HepG2 (cell line): ENCODE measurements around the gene CYP2A7. TPM values are rescaled to one million over a fixed set of nuclear protein-coding genes. Genes with fewer than 3 reads are reported as not detected.

Source experiments
- PCBP1 ChIP-seq: fragments of 200-400 bp; formaldehyde crosslinking; IDR thresholded peaks from 2 replicates; pipeline ENCODE4 v1.6.1; 2017; ENCODE audit warnings: mild to moderate bottlenecking, low read depth, low read length, borderline replicate concordance
- SCMH1 ChIP-seq: sonication (generic); formaldehyde crosslinking; IDR thresholded peaks from 2 replicates; pipeline ENCODE4 v1.9.0; 2021; ENCODE audit warnings: missing genetic modification reagents, mild to moderate bottlenecking, borderline replicate concordance
- SMARCC2 ChIP-seq: fragments of 450-650 bp; IDR thresholded peaks from 2 replicates; pipeline ENCODE4 v1.6.1; 2017; ENCODE audit warnings: antibody characterized with exemption, mild to moderate bottlenecking
- SOX13 ChIP-seq, 3 experiments: fragments of 450-650 bp in 1 of 3; sonication (generic) in 1 of 3; formaldehyde crosslinking in 1 of 3; IDR thresholded peaks in 2 of 3; conservative IDR thresholded peaks in 1 of 3; 2 replicates each; pipeline versions ENCODE4 v1.5.0 to v1.6.1; 2016 to 2020; ENCODE audit warnings: antibody characterized with exemption in 1 of 3, mild to moderate bottlenecking in 1 of 3, missing compliant biosample characterization in 1 of 3, missing genetic modification reagents in 1 of 3, moderate library complexity in 1 of 3
- XBP1 ChIP-seq: sonication (generic); formaldehyde crosslinking; IDR thresholded peaks from 2 replicates; pipeline ENCODE4 v1.5.0; 2020; ENCODE audit warnings: missing genetic modification reagents
- ZNF703 ChIP-seq: sonication (generic); formaldehyde crosslinking; IDR thresholded peaks from 2 replicates; pipeline ENCODE4 v1.5.1; 2020; ENCODE audit warnings: missing genetic modification reagents, mild to moderate bottlenecking, moderate library complexity, borderline replicate concordance
- ZNF713 ChIP-seq: sonication (generic); formaldehyde crosslinking; IDR thresholded peaks from 2 replicates; pipeline ENCODE4 v1.4.0; 2020; ENCODE audit warnings: mild to moderate bottlenecking, missing genetic modification reagents
- ZNF746 ChIP-seq: sonication (generic); formaldehyde crosslinking; IDR thresholded peaks from 2 replicates; pipeline ENCODE4 v1.8.0; 2022; ENCODE audit warnings: mild to moderate bottlenecking, missing genetic modification reagents
- polyA plus RNA-seq, 8 experiments: library from polyadenylated mRNA; depleted of rRNA in 3 of 8; stranded (reverse) in 7 of 8; unstranded in 1 of 8; fragments of >200 nt; fragmentation: Illumina TruSeq in 4 of 8; extraction: Trizol in 4 of 8; gene quantifications; 2 replicates each; pipeline versions ENCODE4 v1.2.1 to v1.2.3, GENCODE V29; 2011 to 2016; ENCODE audit warnings: low read depth in 4 of 8, missing spikeins in 1 of 8, mixed read lengths in 1 of 8; ENCODE audit not compliant: insufficient read depth in 1 of 8
- total RNA-seq, 5 experiments: library from RNA; depleted of rRNA; stranded (reverse); fragments of >200 nt; fragmentation: Illumina TruSeq; extraction: Trizol; gene quantifications; 2 replicates each; pipeline ENCODE4 v1.2.3, GENCODE V29; 2016; ENCODE audit warnings: low read depth in 1 of 5
- TF ChIP-seq, protein P1 (sequence below): sonication (generic); formaldehyde crosslinking; IDR thresholded peaks from 2 replicates; pipeline ENCODE4 v1.5.1; 2020; ENCODE audit warnings: missing genetic modification reagents, mild to moderate bottlenecking, borderline replicate concordance
- TF ChIP-seq, protein P2 (sequence below): sonication (generic); formaldehyde crosslinking; IDR thresholded peaks from 2 replicates; pipeline ENCODE4 v1.8.0; 2022; ENCODE audit warnings: mild to moderate bottlenecking, missing genetic modification reagents, borderline replicate concordance
- TF ChIP-seq, protein P3 (sequence below): sonication (generic); formaldehyde crosslinking; IDR thresholded peaks from 2 replicates; pipeline ENCODE4 v1.4.0; 2020; ENCODE audit warnings: mild to moderate bottlenecking, missing genetic modification reagents

Gene CYP2A7
- total and polyA plus RNA-seq, 2 of the 13 experiments (the other 11 are each of a cell fraction or from before 2014, with no cell fraction given): not detected

DNA sequence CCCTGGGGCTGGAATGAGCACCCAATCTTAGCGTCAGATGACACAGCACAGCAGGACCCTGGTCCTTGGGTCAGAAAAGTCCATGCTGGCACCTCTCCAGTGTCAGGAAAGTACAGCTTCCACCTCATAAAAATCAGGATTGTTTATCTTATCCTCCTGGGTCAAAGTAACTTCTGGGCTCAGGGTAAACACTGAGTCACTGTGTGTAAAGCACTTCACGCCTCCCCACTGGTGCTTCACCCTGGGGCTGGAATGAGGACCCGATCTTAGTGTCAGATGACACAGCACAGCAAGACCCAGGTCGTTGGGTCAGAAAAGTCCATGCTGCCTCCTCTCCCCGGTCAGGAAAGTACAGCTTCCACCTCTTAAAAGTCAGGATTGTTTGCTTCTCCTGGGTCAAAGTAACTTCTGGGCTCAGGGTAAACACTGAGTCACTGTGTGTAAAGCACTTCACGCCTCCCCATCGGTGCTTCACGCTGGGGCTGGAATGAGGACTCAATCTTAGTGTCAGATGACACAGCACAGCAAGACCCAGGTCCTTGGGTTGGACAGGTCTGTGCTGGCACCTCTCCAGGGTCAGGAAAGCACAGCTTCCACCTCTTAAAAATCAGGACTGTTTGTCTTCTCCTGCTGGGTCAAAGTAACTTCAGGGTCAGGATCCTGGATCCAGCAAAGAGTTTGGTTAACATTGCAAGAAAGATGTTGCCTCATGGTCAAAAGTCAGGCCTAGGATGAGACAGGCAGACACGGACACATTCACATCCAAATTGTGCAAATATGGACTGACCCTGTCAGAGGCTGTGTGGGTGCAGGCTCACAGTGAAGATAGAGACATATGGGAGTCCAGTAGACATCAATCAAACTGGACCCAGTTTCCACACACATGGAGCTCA, 39.2 kb upstream of the CYP2A7 start (continued):
- TF ChIP-seq ZNF703: peak; percentile 94
- no peak for TF ChIP-seq XBP1 (CRISPR knock-in tag)
- no peak for TF ChIP-seq PCBP1
- TF ChIP-seq SMARCC2: no peak
- TF ChIP-seq, protein P1, sequence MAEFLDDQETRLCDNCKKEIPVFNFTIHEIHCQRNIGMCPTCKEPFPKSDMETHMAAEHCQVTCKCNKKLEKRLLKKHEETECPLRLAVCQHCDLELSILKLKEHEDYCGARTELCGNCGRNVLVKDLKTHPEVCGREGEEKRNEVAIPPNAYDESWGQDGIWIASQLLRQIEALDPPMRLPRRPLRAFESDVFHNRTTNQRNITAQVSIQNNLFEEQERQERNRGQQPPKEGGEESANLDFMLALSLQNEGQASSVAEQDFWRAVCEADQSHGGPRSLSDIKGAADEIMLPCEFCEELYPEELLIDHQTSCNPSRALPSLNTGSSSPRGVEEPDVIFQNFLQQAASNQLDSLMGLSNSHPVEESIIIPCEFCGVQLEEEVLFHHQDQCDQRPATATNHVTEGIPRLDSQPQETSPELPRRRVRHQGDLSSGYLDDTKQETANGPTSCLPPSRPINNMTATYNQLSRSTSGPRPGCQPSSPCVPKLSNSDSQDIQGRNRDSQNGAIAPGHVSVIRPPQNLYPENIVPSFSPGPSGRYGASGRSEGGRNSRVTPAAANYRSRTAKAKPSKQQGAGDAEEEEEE (CRISPR knock-in tag): no peak
- TF ChIP-seq, protein P2, sequence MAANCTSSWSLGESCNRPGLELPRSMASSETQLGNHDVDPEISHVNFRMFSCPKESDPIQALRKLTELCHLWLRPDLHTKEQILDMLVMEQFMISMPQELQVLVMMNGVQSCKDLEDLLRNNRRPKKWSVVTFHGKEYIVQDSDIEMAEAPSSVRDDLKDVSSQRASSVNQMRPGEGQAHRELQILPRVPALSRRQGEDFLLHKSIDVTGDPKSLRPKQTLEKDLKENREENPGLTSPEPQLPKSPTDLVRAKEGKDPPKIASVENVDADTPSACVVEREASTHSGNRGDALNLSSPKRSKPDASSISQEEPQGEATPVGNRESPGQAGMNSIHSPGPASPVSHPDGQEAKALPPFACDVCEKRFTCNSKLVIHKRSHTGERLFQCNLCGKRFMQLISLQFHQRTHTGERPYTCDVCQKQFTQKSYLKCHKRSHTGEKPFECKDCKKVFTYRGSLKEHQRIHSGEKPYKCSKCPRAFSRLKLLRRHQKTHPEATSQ (CRISPR knock-in tag): no peak
- TF ChIP-seq ZNF746 (CRISPR knock-in tag): 0 out of 2 replicates have a peak, but pooled peaks have one; percentile 43
- TF ChIP-seq, protein P3, sequence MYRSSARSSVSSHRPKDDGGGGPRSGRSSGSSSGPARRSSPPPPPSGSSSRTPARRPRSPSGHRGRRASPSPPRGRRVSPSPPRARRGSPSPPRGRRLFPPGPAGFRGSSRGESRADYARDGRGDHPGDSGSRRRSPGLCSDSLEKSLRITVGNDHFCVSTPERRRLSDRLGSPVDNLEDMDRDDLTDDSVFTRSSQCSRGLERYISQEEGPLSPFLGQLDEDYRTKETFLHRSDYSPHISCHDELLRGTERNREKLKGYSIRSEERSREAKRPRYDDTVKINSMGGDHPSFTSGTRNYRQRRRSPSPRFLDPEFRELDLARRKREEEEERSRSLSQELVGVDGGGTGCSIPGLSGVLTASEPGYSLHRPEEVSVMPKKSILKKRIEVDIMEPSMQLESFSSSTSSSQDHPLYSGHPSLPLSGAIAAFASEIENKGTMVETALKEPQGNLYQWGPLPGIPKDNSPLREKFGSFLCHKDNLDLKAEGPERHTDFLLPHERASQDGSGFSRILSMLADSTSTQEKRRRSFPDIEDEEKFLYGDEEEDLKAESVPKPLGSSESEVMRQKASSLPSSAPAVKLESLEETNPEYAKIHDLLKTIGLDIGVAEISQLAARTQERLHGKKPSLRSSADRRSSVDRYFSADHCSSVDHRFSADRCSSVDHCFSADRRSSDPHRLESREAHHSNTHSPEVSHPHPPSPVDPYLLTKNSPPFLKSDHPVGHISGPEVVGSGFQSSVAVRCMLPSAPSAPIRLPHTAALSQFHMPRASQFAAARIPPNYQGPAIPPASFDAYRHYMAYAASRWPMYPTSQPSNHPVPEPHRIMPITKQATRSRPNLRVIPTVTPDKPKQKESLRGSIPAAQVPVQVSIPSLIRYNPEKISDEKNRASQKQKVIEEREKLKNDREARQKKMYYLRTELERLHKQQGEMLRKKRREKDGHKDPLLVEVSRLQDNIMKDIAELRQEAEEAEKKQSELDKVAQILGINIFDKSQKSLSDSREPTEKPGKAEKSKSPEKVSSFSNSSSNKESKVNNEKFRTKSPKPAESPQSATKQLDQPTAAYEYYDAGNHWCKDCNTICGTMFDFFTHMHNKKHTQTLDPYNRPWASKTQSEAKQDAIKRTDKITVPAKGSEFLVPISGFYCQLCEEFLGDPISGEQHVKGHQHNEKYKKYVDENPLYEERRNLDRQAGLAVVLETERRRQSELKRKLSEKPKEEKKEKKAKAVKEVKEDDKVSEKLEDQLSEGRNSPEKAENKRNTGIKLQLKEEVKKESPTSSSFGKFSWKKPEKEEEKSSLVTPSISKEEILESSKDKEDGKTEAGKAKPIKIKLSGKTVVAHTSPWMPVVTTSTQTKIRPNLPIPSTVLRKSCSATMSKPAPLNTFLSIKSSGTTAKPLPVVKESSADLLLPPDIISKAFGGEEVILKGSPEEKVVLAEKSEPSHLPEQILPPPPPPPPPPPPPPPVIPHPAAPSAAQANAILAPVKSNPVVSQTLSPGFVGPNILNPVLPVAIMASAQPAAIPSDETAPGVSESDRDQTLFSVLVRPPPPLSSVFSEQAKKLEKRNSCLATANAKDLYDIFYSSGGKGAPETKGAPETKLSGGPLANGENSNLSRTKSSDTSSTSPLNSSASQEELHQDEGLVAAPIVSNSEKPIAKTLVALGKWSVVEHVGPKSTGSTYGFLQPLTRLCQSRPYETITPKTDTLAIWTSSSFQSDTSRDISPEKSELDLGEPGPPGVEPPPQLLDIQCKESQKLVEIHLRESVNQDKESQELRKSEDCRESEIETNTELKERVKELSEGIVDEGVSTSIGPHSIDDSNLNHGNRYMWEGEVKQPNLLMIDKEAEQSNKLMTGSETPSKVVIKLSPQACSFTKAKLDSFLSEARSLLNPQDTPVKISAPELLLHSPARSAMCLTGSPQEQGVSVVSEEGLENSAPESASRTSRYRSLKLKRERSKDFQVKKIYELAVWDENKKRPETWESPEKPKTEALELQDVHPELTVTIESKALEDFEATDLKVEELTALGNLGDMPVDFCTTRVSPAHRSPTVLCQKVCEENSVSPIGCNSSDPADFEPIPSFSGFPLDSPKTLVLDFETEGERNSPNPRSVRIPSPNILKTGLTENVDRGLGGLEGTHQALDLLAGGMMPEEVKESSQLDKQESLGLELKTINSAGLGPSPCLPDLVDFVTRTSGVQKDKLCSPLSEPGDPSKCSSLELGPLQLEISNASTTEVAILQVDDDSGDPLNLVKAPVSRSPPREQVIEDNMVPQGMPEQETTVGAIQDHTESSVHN (CRISPR knock-in tag): no peak; the same call in 1 of the 2 replicates
- TF ChIP-seq ZNF713 (CRISPR knock-in tag): no peak
- no peak for TF ChIP-seq SCMH1 (CRISPR knock-in tag)
- peak; percentile 49; the same call in 1 of the 2 replicates for TF ChIP-seq SOX13 (IDR thresholded peaks at IDR 0.05)
- peak in 1 of 2 experiments; percentile 69; a peak in 1 of 4 replicates for TF ChIP-seq SOX13 (CRISPR knock-in tag; conservative IDR thresholded peaks at IDR 0.05 in 1 of 2, IDR thresholded peaks at IDR 0.05 in 1 of 2)
